GM18498 (cell line): Measurements from ENCODE around the gene SLC26A2.
"Not testable (repeated sequence)": the region's sequence is repeated elsewhere in the genome, so short reads cannot be mapped to it uniquely, and the experiment has no call there.

Source experiments
- ATAC-seq: cut with Tn5 transposase; IDR thresholded peaks from one replicate; pipeline ENCODE4 v1.9.1; 2021; ENCODE audit warnings: mild to moderate bottlenecking, moderate library complexity; ENCODE audit not compliant: unreplicated experiment

SLC26A2 gene

DNA sequence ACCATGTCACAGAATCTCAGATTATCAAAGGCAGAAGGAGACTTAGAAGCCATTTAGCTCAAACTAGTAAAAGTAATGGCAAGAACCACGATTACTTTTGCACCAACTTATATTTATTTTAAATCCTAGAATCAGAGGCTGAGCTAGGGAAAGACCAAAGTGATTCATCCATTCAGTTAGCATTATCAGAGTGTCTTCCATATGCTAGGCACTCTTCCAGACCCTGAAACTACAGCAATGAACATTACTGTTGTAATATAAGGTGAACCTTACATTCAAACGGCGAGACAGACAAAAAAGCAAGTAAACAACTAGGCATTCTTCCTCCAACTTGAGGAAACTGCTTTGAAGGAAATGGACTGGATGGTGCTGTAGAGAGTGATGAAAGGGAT is 23.9 kb upstream of the SLC26A2 start:
- ATAC-seq = no peak

DNA sequence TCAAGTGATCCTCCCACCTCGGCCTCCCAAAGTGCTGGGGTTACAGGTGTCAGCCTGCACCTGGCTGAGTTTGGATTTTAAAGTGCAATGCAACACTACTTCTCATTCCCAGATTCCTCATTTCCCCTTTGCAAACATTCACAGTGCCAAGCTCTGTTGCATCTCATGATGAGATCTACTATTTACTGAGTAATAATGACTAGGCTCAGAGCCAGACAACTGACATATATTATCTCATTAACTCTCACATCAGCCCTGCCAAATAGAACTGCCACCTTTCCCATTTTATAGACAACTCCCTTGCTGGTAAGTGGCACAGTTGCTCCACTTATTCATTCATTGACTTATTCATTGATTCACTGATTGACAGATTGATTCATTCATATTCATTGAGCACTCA is 22.9 kb upstream of the SLC26A2 start:
- ATAC-seq = no peak

DNA sequence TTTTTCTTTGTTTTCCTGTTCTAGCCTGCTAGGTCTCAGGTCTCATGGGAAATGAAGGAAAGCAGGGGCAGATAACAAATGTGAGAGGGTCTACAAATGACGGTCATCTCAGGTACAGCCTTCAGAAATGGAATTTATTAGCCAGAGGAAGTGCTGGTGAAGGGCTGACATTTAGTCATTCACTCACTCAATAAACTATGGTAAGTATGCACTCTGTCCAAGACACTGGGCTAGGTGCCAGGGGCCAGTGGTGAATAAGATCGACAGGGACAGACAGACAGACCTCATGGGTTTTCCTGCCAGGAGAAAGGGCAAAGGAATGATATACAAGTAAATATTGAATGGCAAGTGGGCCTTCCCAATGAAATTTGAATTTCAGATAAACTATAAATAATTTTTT is 22.3 kb upstream of the SLC26A2 start:
- no peak for ATAC-seq

DNA sequence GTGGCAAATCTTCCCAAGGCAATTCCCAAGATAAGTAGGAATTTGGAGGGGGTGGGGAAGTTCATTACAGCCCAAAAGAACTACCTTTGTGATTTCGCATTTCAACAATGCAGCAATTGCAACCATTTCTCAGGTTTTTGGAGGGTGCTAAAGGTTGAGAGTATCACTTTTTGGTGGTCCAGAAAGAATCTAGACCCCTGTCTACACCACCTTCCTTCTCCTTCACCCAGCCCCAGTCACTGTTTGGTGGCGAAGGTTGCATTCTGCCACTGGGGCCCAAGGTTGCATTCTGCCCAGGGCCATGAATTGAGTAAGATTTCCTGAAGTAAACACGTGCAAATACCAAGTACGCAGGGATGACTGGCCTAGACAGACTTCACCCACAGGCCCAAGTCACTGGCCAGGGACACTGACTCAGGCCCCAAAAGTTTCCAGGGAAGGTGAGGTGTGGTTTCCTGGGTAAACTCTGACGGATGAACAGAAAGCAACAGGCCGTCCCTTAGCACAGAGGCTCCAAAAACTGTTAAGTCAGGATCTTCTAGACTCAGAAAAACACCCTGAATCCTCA is 21.7 kb upstream of the SLC26A2 start:
- ATAC-seq = no peak

DNA sequence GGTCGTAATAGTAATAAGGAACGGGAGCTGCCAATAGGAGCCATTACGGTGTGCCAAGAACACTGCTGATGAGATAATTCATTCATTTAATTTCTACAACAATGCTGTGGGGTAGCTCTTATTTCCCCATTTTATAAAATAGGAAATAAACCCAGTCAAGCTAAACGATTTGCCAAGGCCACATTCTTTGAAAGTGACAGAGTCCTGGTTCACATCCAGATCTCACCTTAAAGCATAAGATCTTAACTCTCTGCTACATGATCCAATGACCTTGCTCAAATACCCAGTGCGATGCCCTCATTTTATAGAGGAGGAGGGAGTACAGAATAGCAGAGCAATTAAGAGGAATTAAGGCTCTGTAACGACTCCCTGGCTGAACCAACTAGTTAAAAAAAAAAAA is 21.0 kb upstream of the SLC26A2 start:
- ATAC-seq = no peak

DNA sequence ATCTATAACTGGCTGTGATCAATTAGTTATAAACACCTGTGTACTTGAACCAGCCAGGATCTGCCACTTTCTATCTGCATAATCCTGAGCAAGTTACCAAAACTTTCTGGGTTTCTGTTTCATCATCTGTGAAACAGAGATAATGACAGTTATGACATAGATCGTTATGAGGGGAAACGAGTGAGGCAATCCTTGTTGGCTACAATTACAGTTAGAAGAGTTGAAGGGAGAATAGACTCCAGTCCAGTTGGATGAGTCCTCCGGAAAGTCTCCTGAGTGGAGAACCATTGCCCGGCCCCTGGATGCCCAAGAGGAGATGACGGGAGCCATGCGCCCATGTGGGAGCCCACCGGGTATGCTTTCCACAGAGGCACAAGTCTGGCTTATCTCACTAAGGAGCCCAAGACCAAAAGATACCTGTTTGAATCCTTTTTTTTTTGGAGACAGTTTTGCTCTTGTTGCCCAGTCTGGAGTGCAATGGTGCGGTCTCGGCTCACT is 20.4 kb upstream of the SLC26A2 start:
- peak; percentile 80 for ATAC-seq

DNA sequence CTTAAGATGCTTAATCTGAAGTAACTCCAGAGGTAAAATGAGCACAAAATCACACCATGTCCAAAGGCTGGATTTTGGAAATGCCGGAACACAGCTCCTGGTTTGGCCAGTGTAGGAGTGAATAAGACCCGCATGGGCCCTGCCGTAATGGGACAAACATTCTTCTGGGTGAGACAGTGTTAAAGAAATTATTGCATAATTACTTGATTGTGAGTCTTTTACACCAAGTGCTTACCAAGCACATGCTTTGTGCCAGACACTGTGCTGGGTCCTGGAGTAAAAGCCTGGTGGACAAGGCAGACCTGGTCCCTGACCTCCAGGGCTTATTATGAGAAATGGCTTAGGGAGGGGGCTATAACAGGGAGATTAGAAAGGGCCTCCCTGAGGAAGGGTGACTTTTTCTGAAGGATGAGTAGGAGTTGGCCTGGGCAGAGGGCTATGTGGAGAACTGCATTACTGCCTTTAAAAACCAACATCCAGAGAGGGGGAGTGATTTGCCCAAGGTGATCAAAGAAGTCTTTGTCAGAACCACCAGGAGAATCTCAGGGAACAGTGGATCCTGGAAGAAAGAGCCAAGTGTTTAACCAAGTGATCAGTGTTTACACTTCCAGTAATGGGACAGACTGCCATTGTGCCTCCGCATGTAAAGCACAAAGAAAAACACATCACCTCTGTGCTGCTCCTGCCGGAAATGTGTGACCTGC is 19.5 kb upstream of the SLC26A2 start:
- ATAC-seq = no peak

DNA sequence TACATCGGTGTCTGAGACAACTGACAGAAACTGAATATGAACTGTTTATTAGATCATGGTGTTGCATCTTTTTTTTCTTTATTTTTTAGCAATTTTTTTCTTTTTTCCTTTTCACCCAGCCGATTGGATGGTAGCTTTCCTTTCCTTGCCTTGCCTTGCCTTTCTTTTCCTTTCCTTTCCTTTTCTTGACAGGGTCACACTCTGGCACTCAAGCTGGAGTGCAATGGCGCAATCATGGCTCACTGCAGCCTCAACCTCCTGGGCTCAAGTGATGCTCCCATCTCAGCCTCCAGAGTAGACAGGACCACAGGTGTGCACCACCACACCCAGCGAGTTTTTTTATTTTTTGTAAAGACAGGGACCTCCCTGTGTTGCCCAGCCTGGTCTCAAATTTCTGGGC is 18.8 kb upstream of the SLC26A2 start:
- no peak for ATAC-seq

DNA sequence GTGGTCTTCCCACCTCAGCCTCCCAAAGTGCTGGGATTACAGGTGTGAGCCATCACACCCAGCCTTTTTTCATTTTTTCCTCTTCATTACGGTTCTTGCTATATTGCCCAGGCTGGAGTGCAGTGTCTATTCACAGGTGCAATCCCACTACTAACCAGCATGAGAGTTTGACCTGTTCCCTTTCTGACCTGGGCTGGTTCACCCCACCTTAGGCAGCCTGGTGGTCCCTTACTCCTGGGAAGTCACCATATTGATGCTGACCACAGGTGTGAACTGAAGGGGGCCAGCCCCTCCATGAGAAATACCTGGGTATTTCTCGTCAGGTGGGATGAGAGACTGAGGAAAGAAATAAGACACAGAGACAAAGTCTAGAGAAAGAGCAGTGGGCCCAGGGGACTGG is 18.4 kb upstream of the SLC26A2 start:
- ATAC-seq = no peak

DNA sequence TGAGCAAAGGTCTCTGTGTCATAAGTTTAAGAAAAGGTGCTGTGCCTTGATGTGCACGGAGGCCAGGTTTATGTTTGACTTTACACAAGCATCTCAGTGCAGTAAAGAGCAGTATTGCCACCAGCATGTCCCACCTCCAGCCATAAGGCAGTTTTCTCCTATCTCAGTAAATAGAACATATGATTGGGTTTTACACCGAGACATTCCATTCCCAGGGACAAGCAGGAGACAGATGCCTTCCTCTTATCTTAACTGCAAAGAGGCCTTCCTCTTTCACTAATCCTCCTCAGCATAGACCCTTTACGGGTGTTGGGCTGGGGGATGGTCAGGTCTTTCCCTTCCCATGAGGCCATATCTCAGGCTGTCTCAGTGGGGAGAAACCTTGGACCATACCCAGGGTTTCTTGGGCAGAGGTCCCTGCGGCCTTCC is 17.8 kb upstream of the SLC26A2 start:
- ATAC-seq = not testable (repeated sequence)

DNA sequence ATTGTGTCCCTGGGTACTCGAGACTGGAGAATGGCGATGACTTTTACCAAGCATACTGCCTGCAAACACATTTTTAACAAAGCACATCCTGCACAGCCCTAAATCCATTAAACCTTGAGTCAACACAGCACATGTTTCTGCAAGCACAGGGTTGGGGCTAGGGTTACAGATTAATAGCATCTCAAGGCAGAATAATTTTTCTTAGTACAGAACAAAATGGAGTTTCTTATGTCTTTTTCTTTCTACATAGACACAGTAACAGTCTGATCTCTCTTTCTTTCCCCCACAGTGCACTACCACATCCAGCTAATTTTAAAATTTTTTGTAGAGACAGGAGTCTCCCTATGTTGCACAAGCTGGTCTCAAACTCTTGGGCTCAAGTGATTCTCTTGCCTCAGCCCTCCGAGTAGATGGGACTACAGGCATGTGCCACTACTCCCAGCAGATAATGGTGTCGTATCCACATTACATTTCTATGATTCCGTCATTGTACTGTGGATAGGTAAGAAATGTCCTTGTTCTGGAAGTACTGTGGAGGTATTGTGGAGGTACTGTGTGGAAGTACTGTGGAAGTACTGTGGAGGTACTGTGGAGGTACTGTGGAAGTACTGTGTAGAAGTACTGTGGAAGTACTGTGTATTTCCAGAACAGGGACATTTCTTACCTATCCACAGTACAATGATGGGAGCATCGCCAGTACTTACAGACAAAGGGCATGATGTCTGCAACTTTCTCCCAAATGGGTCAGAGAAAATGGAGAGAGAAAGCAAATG is 17.2 kb upstream of the SLC26A2 start:
- ATAC-seq = not testable (repeated sequence)

DNA sequence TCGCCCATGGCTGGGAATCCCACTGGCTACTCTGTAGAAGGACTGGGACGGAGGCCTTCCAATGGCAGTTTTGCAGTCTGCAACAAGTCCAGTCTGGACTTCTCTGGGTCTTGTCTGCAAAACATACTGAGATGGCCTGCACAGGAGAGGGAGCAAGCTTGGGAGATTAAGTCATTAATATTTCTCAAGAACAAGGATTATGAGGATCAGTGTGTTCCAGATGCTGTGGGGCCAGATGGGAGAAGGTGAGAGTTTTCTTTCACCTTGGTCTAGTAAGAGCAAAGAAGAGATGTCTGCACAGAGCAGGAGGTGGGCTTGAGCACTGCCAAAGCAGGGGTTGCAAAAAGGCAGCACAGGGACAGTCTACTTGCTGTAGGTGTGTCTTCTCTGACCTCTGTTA is 15.9 kb upstream of the SLC26A2 start, which contains the start of gene PDE6A:
Gene PDE6A (minus strand): TSS at position 128 of the 400 bp plus-strand sequence. CDS start 120 bp downstream, at position 8.
- ATAC-seq = no peak

DNA sequence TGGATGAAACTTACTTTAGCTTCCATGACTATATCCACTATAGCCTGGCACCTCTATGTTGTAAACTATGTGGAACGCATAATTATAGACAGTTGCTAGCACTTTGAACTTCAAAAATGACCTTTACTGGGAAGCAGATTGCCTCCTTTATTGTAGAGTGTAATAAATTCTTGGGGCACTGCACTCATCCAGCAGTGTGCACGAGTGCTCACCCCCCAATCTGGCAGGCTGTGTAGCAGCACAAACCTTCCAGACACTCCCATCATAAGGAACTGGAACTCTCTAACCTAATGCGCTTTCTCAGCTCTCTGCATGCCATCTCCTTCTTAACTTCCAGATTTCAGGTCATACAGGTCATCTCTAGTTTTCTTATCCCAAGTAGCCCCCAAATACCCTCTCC is 14.4 kb upstream of the SLC26A2 start:
- no peak for ATAC-seq

DNA sequence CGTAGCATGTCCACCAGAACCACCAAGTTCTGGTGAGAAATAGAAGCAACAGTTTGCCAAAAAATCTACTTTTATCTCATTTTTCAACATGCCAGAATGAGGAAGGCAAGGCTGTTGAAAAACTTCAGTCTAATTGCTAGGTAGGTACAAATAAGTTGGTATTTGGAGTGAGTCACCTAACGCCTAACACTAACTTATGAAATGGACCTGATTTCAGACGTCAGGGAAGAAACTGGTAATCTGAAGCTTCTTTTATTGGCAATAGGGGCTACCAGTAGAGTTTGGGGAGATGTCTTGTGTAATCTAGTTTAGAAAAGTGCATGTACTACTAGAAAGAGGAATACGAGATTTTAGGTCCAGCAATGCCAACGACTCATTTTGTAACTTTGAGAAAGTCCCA is 11.6 kb upstream of the SLC26A2 start:
- ATAC-seq = no peak

DNA sequence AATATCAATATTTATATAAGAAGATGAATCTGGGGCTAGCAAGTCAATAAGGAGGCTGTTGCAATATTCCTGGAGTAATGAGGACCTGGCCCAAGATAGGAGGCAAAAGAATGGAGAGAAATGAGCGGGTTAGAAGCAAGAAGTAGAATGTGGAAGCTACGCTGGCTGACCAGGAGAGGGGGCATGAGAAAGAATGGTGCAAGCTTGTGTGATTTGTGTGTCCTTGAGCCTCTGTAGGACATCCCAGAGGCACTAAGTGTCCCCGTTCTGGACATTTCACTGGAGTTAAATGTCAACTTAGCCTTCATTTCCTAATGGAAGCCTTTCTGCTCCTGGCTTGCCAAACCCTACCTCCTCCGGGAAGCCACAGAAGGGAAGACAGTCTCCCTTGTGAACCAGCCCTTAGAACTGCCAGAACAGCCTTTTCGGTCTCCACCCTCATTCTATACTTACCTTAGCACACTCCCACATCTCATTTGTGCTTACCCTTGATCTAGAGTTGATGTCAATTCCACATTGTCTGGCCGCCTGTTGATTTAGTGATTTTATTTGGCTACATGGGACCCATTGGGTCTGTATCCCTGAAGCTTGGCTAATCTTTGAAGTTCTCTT is 9.3 kb upstream of the SLC26A2 start:
- no peak for ATAC-seq

DNA sequence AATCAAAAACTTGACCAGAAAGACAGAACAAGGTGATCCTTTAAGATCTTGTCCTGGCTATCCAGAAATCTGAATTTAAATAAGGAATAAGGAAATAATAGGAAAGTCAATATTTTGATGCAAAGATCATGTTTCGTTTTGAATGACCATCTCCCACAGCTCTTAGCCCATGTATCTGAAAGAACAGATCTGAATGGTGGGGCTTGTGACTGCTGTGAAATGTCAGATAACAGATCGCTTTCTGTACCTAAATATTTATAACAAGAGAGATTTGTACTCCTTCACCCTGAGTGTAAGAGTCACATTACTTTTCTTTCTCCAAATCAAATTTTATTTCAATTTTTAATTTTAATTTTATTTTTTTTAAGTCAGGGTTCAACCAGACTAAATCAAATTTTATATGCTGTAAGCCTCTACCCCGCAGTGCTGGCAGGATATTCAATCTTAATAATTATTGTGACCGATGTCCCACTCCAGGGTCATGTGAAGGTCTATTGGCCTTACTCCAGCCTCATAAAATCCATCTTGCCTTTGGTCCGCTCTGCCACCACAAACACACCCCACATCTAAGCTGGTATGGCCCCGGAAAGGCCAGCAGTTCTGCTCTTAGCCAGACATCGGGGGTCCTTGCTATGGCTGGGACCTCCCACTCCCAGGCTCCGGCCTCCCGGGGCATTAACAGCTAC is 7.0 kb upstream of the SLC26A2 start:
- ATAC-seq = no peak

DNA sequence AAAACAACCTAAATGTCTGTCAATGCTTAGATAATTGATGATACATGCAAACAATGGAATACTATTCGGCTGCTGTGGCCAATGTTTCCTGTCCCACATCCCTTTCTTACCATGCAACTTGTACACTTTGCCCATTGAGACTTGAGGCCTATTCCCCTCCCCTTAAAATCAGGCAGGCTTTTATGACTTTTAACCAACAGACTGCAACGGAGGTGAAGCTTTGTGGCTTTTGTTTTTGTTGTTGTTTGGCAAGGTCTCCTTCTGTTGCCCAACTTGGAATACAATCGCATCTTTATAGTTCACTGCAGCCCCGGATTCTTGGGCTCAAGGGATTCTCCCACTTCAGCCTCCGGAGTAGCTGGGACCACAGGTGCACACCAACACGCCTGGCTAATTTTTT is 5.8 kb upstream of the SLC26A2 start:
- ATAC-seq = no peak

DNA sequence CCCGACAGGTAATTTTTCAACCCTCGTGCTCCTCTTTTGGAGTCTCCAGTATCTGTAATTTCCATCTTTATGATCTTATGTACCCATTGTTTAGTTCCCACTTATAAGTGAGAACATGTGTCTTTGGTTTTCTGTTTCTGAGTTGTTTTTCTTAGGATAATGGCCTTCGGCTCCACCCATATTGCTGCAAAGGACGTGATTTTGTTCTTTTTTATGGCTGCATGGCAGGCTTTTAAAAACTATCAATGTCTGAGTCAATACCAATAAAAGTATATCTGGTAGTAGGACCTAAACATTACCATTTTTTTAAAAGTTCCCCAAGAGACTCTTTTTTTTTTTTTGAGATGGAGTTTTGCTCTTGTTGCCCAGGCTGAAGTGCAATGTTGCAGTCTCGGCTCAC is 3.9 kb upstream of the SLC26A2 start:
- ATAC-seq = no peak

DNA sequence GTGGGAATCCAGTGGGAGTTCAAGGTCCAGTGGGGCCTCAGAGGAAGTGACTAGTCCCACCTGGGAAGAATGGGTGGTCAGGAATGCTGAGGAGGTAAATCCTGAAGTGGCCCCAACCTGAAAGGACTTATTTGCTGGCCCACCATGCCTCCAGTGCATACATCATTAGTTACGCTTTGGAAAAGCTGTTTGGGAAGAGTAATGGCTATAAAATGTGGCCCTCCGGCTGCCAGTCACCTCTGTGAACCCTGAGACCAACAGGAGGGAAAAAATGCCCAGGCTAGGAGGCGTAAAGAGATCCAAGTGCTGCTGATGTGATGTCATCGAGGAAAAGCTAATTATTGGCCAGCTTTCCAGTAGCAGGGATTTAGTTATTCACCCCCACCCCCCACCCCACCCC is 2.7 kb upstream of the SLC26A2 start:
- no peak for ATAC-seq

DNA sequence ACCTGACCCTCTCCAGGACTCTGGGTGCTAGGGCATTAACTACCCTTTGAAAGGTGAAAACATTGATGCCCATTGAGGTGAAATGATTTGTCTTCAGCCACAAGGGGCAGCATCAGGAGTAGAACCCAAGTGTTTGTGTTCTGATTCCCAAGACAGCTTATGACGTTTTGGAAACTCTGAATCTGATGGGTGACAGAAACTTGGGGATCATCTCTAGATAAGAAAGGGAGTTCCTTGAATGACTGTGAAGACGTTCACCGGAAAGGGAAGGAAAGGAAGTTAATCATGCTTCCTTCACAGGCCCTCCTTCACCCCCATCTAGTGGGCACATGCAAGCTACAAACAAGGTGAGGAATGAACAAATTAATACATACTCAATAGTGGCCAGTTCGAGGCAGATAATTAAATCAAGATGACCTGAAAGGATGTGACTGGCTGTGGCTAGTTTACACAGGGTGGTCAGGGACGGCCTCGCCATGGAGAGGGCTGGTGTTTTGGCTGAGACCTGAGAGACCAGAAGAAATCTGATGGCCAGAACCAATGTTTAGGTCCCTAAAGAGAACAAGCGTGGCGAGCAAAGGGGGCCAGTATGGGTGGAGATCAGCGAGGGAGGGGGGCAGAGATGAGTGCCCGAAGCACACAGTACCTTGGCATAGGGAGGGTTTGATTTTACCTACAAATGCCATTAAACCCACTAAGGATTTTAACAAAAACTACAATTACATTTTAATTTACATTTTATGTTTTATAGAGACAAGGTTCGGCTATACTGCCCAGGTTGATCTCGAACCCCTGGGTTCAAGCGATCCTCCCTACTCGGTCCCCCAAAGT is 937 bp upstream of the SLC26A2 start:
- ATAC-seq = no peak
